Adrenal gland (tissue), 5 donors: ENCODE measurements around the gene CES2.

Source experiments
- POLR2A ChIP-seq, 2 donors: fragments of 450-650 bp; IDR thresholded peaks; one replicate each; pipeline ENCODE4 v1.6.1; 2017; ENCODE audit warnings: antibody characterized with exemption in 2 of 2, mild to moderate bottlenecking in 2 of 2, moderate library complexity in 1 of 2
- TF ChIP-seq, protein P1 (sequence below), 6 experiments: fragments of 450-650 bp in 4 of 6; fragments of 200-600 bp in 2 of 6; sonication (generic) in 1 of 6; IDR thresholded peaks; 1 replicate in 5 of 6; 2 replicates in 1 of 6; pipeline versions ENCODE4 v1.5.1 to v1.8.0; 2016 to 2021; ENCODE audit warnings: antibody characterized with exemption in 6 of 6, mild to moderate bottlenecking in 2 of 6, moderate library complexity in 1 of 6
- donor health status: DM: no; HTN: no; CAD: no.

DNA sequence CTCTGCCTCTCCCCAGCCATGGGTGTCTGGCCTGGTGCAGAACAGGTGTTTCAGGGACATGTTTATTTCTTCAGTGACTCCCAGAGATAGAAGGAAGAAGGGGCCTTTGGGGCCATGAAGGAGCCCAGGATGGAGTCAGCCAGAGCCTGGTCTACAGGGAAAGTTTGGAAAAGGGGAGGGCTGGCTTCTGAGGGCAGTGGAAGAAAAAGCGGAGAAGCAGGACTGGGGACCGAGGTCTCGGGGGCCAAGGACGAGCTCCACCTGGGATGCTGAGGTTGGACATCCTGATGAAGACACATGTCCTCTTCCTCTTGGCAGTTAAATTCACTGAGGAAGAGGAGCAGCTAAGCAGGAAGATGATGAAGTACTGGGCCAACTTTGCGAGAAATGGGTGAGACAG is 7.7 kb downstream of the CES2 start:
- TF ChIP-seq, protein P1, sequence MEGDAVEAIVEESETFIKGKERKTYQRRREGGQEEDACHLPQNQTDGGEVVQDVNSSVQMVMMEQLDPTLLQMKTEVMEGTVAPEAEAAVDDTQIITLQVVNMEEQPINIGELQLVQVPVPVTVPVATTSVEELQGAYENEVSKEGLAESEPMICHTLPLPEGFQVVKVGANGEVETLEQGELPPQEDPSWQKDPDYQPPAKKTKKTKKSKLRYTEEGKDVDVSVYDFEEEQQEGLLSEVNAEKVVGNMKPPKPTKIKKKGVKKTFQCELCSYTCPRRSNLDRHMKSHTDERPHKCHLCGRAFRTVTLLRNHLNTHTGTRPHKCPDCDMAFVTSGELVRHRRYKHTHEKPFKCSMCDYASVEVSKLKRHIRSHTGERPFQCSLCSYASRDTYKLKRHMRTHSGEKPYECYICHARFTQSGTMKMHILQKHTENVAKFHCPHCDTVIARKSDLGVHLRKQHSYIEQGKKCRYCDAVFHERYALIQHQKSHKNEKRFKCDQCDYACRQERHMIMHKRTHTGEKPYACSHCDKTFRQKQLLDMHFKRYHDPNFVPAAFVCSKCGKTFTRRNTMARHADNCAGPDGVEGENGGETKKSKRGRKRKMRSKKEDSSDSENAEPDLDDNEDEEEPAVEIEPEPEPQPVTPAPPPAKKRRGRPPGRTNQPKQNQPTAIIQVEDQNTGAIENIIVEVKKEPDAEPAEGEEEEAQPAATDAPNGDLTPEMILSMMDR (IDR thresholded peaks at IDR 0.05), result no peak
- TF ChIP-seq POLR2A (IDR thresholded peaks at IDR 0.05), result no peak
